Esophagus muscularis mucosa (tissue), 4 donors: ENCODE data around the gene DPYSL4. TPM values are rescaled to one million over a fixed set of nuclear protein-coding genes. Genes with fewer than 3 reads are reported as not detected.

Experiments used
- DNase-seq: peaks from one replicate; pipeline ENCODE4 v3.0.0-alpha.2; 2017; ENCODE audit errors: extremely low spot score
- H3K27ac ChIP-seq, 4 donors: fragments of 200-600 bp; sonication (generic); replicated peaks in 1 of 4; 1 replicate in 3 of 4; 2 replicates in 1 of 4; pipeline ENCODE4 v1.5.1; 2016 to 2019; ENCODE audit warnings: mild to moderate bottlenecking in 1 of 4
- H3K27me3 ChIP-seq, 4 donors: fragments of 200-600 bp; sonication (generic); one replicate each; pipeline versions ENCODE4 v1.5.1 to v1.6.0; 2016 to 2019
- H3K36me3 ChIP-seq, 4 donors: fragments of 200-600 bp; sonication (generic); one replicate each; pipeline ENCODE4 v1.5.1; 2016 to 2019
- H3K4me1 ChIP-seq, 4 donors: fragments of 200-600 bp; sonication (generic); one replicate each; pipeline ENCODE4 v1.5.1; 2016 to 2019
- H3K4me3 ChIP-seq, 4 donors: fragments of 200-600 bp; sonication (generic); 1 replicate in 2 of 4; 2 replicates in 2 of 4; pipeline ENCODE4 v1.5.1; 2016 to 2019; ENCODE audit warnings: mild to moderate bottlenecking in 4 of 4, moderate library complexity in 1 of 4
- H3K9me3 ChIP-seq, 4 donors: fragments of 200-600 bp; sonication (generic); 1 replicate in 3 of 4; 2 replicates in 1 of 4; pipeline ENCODE4 v1.5.1; 2016 to 2019
- EP300 ChIP-seq: sonication (generic); formaldehyde crosslinking; IDR thresholded peaks from one replicate; pipeline ENCODE4 v1.6.1; 2017; ENCODE audit warnings: antibody characterized with exemption
- POLR2A ChIP-seq: fragments of 450-650 bp; IDR thresholded peaks from one replicate; pipeline ENCODE4 v1.6.1; 2017; ENCODE audit warnings: antibody characterized with exemption, moderate library complexity, mild to moderate bottlenecking, low read depth
- POLR2AphosphoS5 ChIP-seq, 2 donors: sonication (generic); formaldehyde crosslinking; IDR thresholded peaks; one replicate each; pipeline ENCODE4 v1.6.1; 2017; ENCODE audit warnings: antibody characterized with exemption in 2 of 2
- WGBS: methylation state at CpG from one replicate; pipeline ENCODE4 v1.1.5; 2018; 5-methylcytosine and 5-hydroxymethylcytosine counted together
- intact Hi-C: fragments of 100-400 bp; cut with DNase I; formaldehyde crosslinking; loops from one replicate; pipeline ENCODE4 v1.15.1; 2023
- total RNA-seq, 4 donors: library from RNA; depleted of rRNA; stranded (reverse); fragments of >200 nt; gene quantifications; one replicate each; pipeline versions ENCODE4 v1.1.0 to v1.2.1, GENCODE V29; 2016
- TF ChIP-seq, protein P1 (sequence below), 3 experiments: fragments of 200-600 bp in 2 of 3; fragments of 450-650 bp in 1 of 3; sonication (generic) in 2 of 3; IDR thresholded peaks; one replicate each; pipeline ENCODE4 v1.5.1; 2017 to 2019; ENCODE audit warnings: antibody characterized with exemption in 3 of 3, mild to moderate bottlenecking in 2 of 3, moderate library complexity in 1 of 3

Gene DPYSL4
- total RNA-seq, 4 donors from 2014 or later = 0.42 to 4.5 (median 1.9) TPM

DNA sequence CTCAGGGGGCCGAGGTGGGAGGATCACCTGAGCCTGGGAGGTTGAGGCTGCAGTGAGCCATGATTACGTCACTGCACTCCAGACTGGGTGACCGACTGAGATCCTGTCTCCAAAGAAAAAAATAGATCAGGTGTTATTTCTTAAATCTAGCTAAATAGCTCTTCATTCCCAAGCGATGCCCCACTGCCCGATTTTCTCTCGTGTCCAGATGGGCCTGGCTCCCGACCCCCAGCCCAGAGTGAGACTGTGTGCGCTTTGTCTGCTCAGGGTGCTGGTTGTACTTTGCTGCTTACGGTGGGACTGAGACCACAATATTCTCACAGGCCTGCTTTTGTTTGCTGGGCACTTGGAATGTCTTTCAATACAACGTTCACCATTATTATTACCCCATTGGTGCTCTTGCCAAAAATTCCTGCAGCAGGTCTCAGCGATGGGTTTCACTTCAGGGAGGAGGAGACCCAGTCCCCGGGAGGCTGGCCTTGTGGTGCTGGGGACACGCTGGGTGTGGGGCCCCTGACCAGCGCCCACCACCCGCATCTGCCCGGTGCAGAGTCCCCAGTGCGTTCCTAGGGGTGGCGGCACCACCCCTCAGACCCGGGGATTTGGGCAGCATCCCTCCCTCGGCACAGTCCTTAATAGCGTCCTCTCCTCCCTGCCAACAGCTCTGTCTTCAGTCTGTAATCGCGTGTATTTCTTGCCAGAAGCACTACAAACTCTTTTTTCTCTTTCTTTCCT lies 20.4 kb upstream of the DPYSL4 start:
- no peaks in the 10 kb centered on the region for H3K9me3 ChIP-seq
- no peak for DNase-seq
- H3K27me3 ChIP-seq = peaks cover 0 to 17% (median 0%) of the 10 kb centered on the region in 4 donors
- TF ChIP-seq POLR2AphosphoS5 (IDR thresholded peaks at IDR 0.05) = no peak
- TF ChIP-seq, protein P1, sequence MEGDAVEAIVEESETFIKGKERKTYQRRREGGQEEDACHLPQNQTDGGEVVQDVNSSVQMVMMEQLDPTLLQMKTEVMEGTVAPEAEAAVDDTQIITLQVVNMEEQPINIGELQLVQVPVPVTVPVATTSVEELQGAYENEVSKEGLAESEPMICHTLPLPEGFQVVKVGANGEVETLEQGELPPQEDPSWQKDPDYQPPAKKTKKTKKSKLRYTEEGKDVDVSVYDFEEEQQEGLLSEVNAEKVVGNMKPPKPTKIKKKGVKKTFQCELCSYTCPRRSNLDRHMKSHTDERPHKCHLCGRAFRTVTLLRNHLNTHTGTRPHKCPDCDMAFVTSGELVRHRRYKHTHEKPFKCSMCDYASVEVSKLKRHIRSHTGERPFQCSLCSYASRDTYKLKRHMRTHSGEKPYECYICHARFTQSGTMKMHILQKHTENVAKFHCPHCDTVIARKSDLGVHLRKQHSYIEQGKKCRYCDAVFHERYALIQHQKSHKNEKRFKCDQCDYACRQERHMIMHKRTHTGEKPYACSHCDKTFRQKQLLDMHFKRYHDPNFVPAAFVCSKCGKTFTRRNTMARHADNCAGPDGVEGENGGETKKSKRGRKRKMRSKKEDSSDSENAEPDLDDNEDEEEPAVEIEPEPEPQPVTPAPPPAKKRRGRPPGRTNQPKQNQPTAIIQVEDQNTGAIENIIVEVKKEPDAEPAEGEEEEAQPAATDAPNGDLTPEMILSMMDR (IDR thresholded peaks at IDR 0.05) = no peak
- peaks cover 16 to 23% (median 19%) of the 10 kb centered on the region in 4 donors for H3K4me1 ChIP-seq
- H3K36me3 ChIP-seq = peaks cover 0 to 54% (median 30%) of the 10 kb centered on the region in 4 donors
- intact Hi-C loops = no loop called here
- WGBS = 91% methylated on average over 22 of the region's 23 CpGs
- no peak overlapping the region for H3K4me3 ChIP-seq
- no peak overlapping the region for H3K27ac ChIP-seq

DNA sequence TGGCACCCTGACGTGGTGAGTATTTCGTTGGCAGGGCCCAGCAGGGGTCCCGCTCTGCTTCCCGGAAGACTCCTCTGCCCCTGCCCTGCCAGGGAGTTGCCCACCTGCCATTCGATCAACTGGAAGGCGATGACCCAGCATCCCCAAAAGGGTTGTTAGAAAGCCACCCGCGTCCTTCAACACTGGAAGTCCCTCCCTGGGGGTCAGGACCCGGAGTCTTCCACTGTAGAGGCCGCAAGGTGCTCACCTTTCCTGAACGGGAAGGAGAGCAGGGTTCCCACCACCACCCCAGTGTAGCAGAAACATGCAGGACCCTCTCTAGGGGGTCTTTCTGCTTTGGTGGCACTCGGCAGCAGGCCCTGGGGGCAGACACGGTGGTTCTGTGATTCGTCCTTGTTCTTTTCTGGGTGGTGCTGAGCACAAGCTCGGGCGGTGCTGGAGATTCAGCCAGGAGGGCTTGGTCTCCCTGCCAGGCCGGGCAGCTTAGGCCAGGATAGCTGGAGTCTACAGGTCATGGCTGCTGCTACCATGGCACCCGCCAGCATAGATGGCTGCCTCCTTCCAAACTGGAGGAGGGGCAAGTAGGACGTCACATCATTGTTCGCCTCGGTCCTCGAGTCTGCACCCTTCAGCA lies 19.6 kb upstream of the DPYSL4 start:
- TF ChIP-seq POLR2AphosphoS5 (IDR thresholded peaks at IDR 0.05) (no peak), POLR2A (no peak), EP300 (no peak)
- TF ChIP-seq, protein P1 (IDR thresholded peaks at IDR 0.05) = no peak
- 85% methylated on average over 20 of the region's 22 CpGs for WGBS
- Histone ChIP-seq H3K27me3 (peaks cover 0 to 17% (median 0%) of the 10 kb centered on the region in 4 donors), H3K36me3 (peaks cover 0 to 54% (median 30%) of the 10 kb centered on the region in 4 donors), H3K4me1 (peaks cover 14 to 19% (median 15%) of the 10 kb centered on the region in 4 donors), H3K9me3 (no peaks in the 10 kb centered on the region), H3K27ac (no peak overlapping the region), H3K4me3 (no peak overlapping the region)
- intact Hi-C loops = no loop called here
- no peak for DNase-seq

DNA sequence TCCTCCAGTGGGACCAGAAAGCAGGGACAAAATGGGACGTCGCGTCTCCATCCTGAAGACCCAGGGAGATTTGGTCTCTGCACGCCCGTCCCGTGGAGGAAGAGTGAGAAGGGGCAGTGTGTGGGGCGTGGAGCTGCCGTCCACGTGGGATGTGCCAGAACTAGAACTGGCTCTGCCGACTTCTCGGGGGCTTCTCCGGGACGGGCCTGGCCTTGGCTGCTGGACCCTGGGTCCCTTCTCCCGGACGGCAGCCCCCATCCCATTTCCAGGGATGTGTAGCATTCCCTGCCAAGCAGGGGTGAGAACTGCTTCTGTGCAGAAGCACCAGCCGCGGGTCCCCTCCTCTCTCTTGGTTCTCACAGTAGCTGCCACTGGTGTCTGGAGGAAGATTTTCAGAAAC lies 18.8 kb upstream of the DPYSL4 start:
- no peak overlapping the region for H3K27ac ChIP-seq
- intact Hi-C loops = no loop called here
- peaks cover 0 to 17% (median 0%) of the 10 kb centered on the region in 4 donors for H3K27me3 ChIP-seq
- 73% methylated on average over 11 of the region's 17 CpGs for WGBS
- peaks cover 0 to 54% (median 30%) of the 10 kb centered on the region in 4 donors for H3K36me3 ChIP-seq
- peaks cover 6 to 11% (median 8%) of the 10 kb centered on the region in 4 donors for H3K4me1 ChIP-seq
- no peak for TF ChIP-seq EP300
- TF ChIP-seq, protein P1 (IDR thresholded peaks at IDR 0.05) = no peak
- no peak for TF ChIP-seq POLR2A
- no peak for TF ChIP-seq POLR2AphosphoS5 (IDR thresholded peaks at IDR 0.05)
- no peak overlapping the region for H3K4me3 ChIP-seq
- no peak for DNase-seq
- no peaks in the 10 kb centered on the region for H3K9me3 ChIP-seq

DNA sequence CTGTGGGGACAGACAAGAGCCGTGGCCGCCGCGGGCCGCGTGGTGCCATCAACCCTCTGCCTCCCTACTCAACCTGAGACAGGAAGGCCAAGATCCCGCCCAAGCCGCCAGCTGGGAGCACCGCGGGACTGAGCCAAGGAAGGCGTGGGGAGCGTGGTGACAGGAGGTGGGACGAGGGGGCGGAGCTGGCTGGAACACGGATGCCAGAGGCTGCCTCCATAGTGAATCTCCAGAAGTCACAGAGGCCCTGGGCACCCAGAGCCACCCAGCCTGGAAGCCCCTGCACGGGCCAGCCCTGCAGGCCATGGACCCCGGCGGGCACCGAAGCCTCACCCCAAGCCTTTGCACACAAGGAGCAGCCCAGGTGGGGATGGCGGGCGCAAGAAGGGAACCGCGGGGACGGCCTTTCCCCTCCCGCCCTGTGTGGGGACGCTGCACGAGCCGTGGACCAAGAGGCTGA lies 18.1 kb upstream of the DPYSL4 start:
- intact Hi-C loops = no loop called here
- DNase-seq = no peak
- Histone ChIP-seq H3K27ac (no peak overlapping the region), H3K9me3 (no peaks in the 10 kb centered on the region), H3K4me3 (no peak overlapping the region), H3K27me3 (peaks cover 0 to 17% (median 0%) of the 10 kb centered on the region in 4 donors), H3K4me1 (peaks cover 0 to 5% (median 1%) of the 10 kb centered on the region in 4 donors), H3K36me3 (peaks cover 0 to 54% (median 30%) of the 10 kb centered on the region in 4 donors)
- TF ChIP-seq, protein P1 (IDR thresholded peaks at IDR 0.05) = no peak
- TF ChIP-seq POLR2AphosphoS5 (IDR thresholded peaks at IDR 0.05) (no peak), POLR2A (no peak), EP300 (no peak)
- 82% methylated on average over 4 of the region's 28 CpGs for WGBS
